SK-N-MC (cell line): ENCODE results near the gene MARK3.

Experiments used
- DNase-seq: peaks from one replicate; pipeline ENCODE4 v3.0.0-alpha.2; 2011; ENCODE audit warnings: low read depth, low spot score
- H3K27ac ChIP-seq: fragments of 200-600 bp; sonication (generic); 2 replicates; pipeline ENCODE4 v1.5.1; 2016; ENCODE audit warnings: mixed run types
- H3K36me3 ChIP-seq: fragments of 200-600 bp; sonication (generic); 2 replicates; pipeline ENCODE4 v1.6.1; 2017; ENCODE audit warnings: antibody characterized with exemption, low read length, mixed read lengths; ENCODE audit not compliant: insufficient read depth
- H3K4me3 ChIP-seq: fragments of 200-600 bp; sonication (generic); 2 replicates; pipeline ENCODE4 v1.5.1; 2016
- H3K9ac ChIP-seq: fragments of 200-600 bp; sonication (generic); 2 replicates; pipeline ENCODE4 v1.8.0; 2017; ENCODE audit warnings: mixed run types, mixed read lengths; ENCODE audit not compliant: insufficient read length
- H3K9me3 ChIP-seq: fragments of 200-600 bp; sonication (generic); 2 replicates; pipeline ENCODE4 v1.6.1; 2017; ENCODE audit warnings: low read depth, mild to moderate bottlenecking, antibody characterized with exemption, low read length, moderate library complexity, mixed read lengths
- EZH2 ChIP-seq: fragments of 200-600 bp; sonication (generic); IDR thresholded peaks from one replicate; pipeline ENCODE4 v1.6.1; 2017; ENCODE audit warnings: antibody characterized with exemption
- FOXP2 ChIP-seq: optimal IDR thresholded peaks from 2 replicates; pipeline ENCODE3; 2011; ENCODE audit warnings: mild to moderate bottlenecking, moderate library complexity; ENCODE audit not compliant: insufficient read depth; ENCODE audit errors: extremely low read length, control extremely low read depth
- POLR2AphosphoS5 ChIP-seq: IDR thresholded peaks from 2 replicates; pipeline ENCODE4 v1.6.1; 2012; ENCODE audit warnings: mild to moderate bottlenecking, low read depth, low read length, borderline replicate concordance

The MARK3 gene

GRCh38 chr14:103501041-103501870, 116.0 kb downstream of the MARK3 start:
- Histone ChIP-seq H3K36me3 (peaks cover 62% of the 10 kb centered on the region), H3K27ac (no peak overlapping the region), H3K4me3 (no peak overlapping the region), H3K9me3 (no peaks in the 10 kb centered on the region), H3K9ac (no peak overlapping the region)
- TF ChIP-seq POLR2AphosphoS5 (no peak), EZH2 (no peak), FOXP2 (no peak)
- DNase-seq, result no peak

DNA sequence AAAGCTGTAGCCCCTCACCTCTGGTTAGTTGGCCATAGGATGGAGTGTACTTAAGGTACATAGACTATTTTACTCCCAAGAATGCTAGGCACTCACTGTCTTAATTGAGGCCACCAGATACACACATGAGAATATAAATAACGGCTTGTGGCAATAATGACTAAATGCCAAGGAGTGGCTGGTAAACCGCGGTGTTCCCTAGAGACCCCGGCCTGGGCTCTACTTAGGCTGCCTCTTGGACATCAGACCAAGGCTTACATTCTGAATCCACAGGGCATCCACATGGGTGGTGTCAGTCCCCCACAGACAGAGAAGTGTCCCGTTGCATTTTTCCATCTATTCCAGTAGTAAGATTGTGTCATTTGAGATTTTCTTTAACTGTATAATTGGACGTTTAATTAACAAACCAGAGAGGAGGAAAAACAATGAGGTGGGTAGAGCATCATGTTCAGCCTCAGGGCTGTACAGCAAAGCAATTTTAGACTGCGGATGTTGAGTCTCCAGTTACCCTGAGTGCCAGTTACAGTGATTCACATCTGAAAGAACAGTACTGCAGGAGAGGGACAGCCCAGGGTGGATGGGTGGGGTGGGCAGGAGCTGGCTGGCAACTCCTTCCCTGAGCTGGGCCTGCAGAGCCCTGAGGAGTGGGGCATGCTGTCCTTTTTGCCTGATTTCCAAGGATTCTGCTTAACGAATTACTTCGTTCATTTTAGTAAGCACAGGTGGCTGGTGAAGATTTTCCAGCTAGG, 116.9 kb downstream of the MARK3 start:
- no peak for TF ChIP-seq FOXP2
- TF ChIP-seq POLR2AphosphoS5, result no peak
- no peak for TF ChIP-seq EZH2
- Histone ChIP-seq H3K9ac (no peak overlapping the region), H3K9me3 (no peaks in the 10 kb centered on the region), H3K36me3 (peaks cover 62% of the 10 kb centered on the region), H3K27ac (no peak overlapping the region), H3K4me3 (no peak overlapping the region)
- no peak for DNase-seq

- TF ChIP-seq POLR2AphosphoS5, result no peak
- TF ChIP-seq EZH2, result no peak
- no peak for TF ChIP-seq FOXP2
- no peaks in the 10 kb centered on the region for H3K9me3 ChIP-seq
- H3K9ac ChIP-seq, result no peak overlapping the region
- H3K4me3 ChIP-seq, result no peak overlapping the region
- no peak for DNase-seq
- no peak overlapping the region for H3K27ac ChIP-seq
- H3K36me3 ChIP-seq, result peaks cover 65% of the 10 kb centered on the region
Measured at GRCh38 chr14:103502877-103503276, 117.7 kb downstream of the MARK3 start.

DNA sequence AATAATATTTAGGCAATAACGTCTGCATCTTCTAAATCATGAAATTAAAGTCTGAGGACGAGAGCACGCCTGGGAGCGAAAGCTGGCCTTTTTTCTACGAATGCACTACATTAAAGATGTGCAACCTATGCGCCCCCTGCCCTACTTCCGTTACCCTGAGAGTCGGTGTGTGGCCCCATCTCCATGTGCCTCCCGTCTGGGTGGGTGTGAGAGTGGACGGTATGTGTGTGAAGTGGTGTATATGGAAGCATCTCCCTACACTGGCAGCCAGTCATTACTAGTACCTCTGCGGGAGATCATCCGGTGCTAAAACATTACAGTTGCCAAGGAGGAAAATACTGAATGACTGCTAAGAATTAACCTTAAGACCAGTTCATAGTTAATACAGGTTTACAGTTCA, 118.1 kb downstream of the MARK3 start:
- H3K36me3 ChIP-seq, result peaks cover 64% of the 10 kb centered on the region
- no peak for DNase-seq
- no peak overlapping the region for H3K27ac ChIP-seq
- H3K4me3 ChIP-seq, result no peak overlapping the region
- no peaks in the 10 kb centered on the region for H3K9me3 ChIP-seq
- no peak overlapping the region for H3K9ac ChIP-seq
- no peak for TF ChIP-seq FOXP2
- TF ChIP-seq EZH2, result no peak
- no peak for TF ChIP-seq POLR2AphosphoS5

GRCh38 chr14:103504991-103505565, 119.9 kb downstream of the MARK3 start:
- DNase-seq, result no peak
- H3K9ac ChIP-seq, result no peak overlapping the region

GRCh38 chr14:103507751-103508150, 122.5 kb downstream of the MARK3 start:
- DNase-seq, result no peak
- TF ChIP-seq POLR2AphosphoS5 (no peak), FOXP2 (no peak), EZH2 (no peak)

More at GRCh38 chr14:103504991-103505565, 119.9 kb downstream of the MARK3 start:
- no peak for TF ChIP-seq POLR2AphosphoS5
- no peak for TF ChIP-seq FOXP2
- no peak for TF ChIP-seq EZH2
- Histone ChIP-seq H3K27ac (no peak overlapping the region), H3K4me3 (no peak overlapping the region), H3K9me3 (no peaks in the 10 kb centered on the region), H3K36me3 (peaks cover 70% of the 10 kb centered on the region)

DNA sequence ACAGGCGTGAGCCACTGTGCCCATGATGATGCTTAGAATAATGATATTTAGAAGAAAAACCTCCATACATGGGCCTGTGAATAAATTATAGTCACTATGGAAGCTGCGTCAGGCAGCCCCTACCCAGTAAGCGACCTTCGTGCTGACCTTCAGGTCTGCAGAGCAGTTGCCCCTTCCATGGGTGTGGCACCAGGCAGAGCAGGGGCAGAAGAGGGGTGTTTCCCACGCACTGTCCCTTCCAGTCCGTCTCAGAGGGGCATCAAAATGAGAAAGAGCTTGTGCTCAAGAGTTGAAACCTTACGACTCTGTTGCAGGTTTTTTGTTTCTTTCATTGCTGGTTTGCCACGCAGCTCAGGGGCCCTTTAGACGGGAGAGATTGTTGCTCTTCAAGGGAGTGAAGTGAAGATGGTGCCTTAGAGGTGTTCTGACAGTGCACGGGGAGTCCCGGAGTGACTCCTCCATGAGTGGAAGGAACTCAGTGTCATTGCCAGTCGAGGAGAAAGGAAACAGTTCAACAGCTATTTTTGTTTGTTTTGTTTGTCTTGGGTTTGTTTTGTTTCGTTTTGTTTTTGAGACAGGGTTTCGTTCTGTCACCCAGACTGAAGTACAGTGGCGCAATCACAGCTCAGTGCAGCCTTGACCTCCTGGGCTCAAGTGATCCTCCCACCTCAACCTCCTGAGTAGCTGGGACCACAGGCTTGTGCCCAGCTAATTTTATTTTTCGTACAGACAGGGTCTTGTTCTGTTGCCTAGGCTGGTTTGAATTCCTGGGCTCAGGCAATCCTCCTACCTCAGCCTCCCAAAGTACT, 123.5 kb downstream of the MARK3 start:
- no peak for TF ChIP-seq FOXP2
- H3K9ac ChIP-seq, result no peak overlapping the region
- no peak for DNase-seq
- H3K27ac ChIP-seq, result no peak overlapping the region
- peaks cover 41% of the 10 kb centered on the region for H3K36me3 ChIP-seq
- H3K4me3 ChIP-seq, result no peak overlapping the region
- no peaks in the 10 kb centered on the region for H3K9me3 ChIP-seq

More at GRCh38 chr14:103507751-103508150, 122.5 kb downstream of the MARK3 start:
- no peak overlapping the region for H3K9ac ChIP-seq
- H3K9me3 ChIP-seq, result no peaks in the 10 kb centered on the region
- peaks cover 51% of the 10 kb centered on the region for H3K36me3 ChIP-seq
- no peak overlapping the region for H3K27ac ChIP-seq
- no peak overlapping the region for H3K4me3 ChIP-seq
